Inflammatory macrophage (primary cell): Measurements from ENCODE around the gene SOX18.

ENCODE experiments used
- DNase-seq, 2 donors: peaks; one replicate each; pipeline ENCODE4 v3.0.0-alpha.2; 2020 to 2022

SOX18 gene

GRCh38 chr20:64037199-64037497, 12.3 kb downstream of the SOX18 start:
- DNase-seq, result no peak

- no peak for DNase-seq
Observed at GRCh38 chr20:64036346-64037198, 12.9 kb downstream of the SOX18 start.

- no peak for DNase-seq
Observed at GRCh38 chr20:64035933-64036345, 13.5 kb downstream of the SOX18 start, which contains the start of gene C20orf204. Gene C20orf204 (plus strand): TSS chr20:64036182. CDS start chr20:64036324, 142 bp downstream.

DNA sequence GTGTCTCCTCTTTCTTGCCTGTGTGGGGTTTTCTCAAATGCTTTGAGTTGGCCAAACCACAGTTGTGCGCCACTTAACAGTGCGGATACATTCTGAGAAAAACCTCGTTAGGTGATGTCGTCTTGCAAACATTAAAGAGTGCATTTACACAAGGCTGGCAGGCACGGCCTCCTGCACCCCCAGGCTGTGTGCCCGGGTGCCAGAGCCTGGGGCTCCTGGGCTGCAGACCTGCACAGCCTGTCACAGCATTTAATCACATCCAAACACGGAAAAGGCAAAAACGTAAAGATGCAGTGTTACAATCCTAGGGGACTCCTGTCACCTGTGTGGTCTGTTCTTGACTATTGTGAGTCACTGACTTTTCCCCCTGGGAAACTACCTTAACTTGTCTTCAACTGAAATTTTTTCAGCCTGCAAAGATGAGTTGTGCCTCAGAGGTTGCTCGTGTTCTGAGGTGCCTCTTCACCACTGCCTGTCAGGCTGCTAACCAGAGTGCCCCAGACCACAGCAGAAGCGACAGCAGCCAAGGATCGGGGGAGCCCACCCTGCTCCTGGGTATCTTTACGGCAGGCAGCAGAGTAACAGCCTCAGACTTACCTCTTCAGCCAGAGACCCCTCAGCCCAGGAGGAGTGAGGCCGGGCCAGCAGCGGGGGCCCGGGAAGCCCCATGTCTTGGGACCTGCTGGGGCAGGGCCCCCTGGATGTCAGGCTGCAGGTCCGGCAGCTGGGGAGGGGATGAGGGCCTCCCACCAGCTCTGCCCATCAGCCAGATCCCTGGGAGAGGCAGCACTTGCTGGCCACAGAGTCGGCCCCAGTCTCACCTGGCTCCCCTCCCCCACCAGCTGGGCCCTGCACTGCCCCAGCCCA, 14.1 kb downstream of the SOX18 start:
- no peak for DNase-seq

DNA sequence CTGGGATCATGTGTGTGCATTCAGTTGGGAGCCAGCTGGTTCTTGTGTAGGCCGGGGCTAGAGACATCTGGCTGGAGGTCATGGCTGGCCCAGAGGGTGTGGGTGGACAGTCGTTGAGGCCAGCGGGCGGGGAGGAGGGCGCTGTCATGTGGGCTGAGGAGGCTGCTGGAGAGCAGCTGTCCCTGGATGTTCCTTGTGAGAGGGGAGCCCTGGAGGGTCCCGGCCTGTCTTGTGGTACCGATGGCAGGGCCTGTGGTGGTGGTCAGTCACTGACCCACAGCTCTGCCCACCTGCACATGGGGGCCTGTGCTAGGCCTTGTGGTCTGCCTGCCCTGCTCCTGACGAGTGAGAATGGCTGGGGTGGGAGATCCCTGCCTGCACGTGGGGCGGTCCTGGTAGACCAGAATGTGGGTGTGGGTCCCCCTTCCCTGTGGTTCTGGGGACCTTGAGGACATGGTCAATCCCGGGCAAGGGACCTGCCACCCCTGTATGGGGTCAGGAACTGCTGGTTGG, 15.4 kb downstream of the SOX18 start:
- peak in 1 of 2 donors; percentile 28 for DNase-seq

- no peak for DNase-seq
Observed at GRCh38 chr20:64032706-64033624, 16.5 kb downstream of the SOX18 start.

DNA sequence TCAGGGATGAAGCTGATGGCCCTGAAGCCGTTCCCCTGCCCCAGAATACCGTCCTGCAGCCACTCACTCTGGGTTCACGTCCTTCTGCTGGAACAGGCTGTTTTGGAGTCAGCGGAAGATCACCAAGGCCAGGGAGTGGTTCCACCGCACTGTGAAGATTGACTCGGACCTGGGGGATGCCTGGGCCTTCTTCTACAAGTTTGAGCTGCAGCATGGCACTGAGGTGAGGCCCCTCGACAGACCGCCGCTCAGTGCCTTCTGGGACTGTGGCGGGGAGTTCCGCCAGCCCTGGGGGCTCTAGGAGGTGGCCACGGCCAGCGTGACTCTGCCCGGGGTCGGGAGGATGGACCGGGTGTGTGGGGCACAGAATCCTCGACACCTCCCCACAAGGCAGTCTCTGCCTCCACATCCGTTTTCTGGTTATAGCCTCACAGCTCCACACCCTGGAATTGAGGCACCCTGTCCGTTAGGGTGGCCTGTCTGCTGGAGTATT, 17.6 kb downstream of the SOX18 start:
- DNase-seq, result no peak

DNA sequence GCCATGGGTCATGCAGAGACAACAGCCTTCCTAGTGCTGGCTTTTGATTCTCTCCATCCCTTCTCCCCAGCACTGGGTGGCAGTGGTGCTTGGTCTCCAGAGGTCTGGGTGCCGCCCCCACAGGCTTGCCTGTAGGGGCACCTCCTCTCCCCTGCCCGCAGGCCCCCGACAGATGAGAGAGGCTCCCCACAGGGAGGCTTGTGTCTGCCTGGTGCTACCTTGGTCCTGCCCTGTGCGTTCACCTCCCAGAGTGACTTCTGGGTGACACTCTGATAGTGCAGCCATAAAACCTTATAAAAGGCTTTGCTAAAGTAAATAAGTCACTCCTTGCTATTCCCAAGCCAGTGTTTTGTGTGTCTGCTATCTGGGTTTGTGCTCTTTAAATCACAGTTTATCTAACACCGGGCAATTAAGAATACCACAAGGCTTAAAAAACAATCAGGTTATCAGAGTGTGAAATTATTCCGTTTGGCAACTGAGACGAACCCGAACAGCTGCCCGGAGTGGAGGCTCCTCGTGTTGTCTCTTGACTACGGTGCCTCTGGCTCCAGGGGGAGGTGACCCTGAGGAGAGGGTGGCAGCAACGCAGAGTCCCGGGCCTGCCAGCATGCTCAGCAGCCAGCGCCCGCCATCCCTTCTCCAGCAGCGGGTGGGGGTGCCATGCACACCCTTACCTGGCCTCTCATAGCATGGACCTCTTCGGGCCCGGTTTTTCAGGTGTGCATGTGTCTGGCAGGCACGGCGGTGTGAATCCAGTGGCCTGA, 18.9 kb downstream of the SOX18 start:
- no peak for DNase-seq

DNA sequence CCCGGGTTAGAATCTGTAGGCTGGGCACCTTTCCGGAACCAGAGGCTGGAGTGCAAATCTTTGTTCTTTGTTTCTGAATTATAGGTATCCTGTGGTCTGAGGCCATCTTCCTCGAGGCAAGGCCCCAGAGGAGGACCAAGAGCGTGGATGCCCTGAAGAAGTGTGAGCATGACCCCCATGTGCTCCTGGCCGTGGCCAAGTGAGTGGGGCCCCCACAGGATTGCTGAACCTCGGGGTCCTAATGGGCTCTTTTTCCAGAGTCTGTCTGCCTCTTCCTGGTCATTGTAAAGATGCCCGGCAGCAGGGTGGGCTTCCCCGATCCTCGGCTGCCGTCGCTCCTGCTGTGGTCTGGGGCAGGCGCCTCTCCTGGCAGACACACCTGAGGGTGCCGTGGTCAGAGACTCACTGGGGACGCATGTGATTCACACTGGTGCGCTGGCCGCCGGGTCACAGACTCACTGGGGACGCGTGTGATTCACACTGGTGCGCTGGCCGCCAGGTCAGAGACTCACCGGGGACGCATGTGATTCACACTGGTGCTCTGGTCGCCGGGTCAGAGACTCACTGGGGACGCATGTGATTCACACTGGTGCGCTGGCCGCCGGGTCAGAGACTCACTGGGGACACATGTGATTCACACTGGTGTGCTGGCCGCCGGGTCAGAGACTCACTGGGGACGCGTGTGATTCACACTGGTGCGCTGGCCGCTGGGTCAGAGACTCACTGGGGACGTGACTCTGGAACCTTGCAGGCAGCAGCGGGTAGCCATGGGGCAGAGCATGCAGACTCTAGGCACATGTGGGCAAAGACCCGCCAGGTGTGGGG, 19.9 kb downstream of the SOX18 start:
- no peak for DNase-seq

GRCh38 chr20:64027981-64028685, 21.3 kb downstream of the SOX18 start:
- DNase-seq, result no peak

- DNase-seq, result no peak
Observed at GRCh38 chr20:64025826-64026412, 23.5 kb downstream of the SOX18 start.

DNA sequence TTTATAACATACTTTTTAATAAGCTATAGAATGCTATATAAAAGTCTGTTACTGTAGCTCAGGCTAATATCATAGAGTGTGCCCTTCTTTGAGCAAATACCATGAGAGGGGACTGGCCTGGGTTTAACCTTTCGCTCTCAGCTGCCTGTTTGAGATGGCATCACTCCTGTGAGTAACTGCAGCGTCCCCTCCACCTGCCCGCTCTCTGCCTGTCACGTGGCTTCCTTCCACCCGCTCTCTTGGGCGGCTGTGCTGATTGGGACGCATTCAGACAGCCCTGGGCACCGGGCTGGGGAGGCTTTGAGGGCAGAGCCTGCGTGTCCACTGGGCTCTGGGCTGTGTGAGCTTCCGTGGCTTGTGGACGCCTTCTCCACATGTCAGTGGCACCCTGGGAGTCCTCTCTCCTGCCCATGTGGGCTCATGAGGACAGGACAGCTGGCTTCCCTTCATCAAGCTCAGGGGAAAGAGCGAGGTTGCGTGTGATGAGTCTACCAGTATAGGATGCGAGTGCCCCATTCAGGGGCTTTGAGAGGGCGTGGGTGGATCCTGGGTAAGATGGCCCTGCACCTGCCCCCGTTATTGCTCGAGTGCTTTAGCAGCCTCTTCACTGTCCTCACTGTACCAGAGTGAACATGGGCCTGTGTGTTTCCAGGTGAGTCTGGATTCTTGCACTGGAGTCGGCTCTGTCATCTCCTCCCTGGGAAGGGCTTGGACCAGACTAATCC, 24.2 kb downstream of the SOX18 start:
- DNase-seq, result no peak

DNA sequence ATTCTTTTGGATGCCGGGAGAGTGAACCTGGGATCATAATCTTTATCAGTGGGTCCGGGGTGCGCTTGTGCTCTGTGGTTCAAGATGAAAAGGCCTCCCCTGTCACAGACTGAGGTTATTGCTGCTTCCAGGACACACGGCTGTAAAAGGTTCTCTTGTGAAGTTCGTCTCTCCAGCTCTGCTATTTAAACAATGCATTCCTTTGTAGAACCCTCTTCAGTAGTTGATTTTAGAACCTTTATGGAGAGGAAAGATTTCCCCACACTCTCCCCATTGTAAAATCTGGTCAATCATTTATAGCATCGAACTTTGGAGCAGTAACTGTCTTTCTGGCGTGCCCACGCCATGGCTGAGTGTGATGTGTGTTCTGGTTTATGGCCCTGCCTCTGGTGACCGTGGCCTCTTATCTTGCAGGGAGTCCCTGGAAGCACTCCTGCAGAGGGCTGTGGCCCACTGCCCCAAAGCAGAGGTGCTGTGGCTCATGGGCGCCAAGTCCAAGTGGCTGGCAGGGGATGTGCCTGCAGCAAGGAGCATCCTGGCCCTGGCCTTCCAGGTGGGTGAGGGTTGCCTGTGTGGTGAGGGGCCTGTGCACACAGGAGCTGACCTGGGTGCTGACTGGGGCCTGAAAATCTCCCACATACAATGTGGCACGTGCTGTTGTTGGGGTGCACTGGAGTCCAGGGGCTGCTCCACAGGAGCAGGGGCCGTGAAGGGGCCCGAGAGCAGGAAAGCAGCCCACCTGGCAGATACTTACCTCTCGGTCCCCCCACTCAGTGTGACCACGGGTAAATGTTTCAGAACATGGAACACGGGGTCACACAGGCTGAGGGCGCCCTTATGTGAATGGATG, 25.1 kb downstream of the SOX18 start:
- no peak for DNase-seq

DNA sequence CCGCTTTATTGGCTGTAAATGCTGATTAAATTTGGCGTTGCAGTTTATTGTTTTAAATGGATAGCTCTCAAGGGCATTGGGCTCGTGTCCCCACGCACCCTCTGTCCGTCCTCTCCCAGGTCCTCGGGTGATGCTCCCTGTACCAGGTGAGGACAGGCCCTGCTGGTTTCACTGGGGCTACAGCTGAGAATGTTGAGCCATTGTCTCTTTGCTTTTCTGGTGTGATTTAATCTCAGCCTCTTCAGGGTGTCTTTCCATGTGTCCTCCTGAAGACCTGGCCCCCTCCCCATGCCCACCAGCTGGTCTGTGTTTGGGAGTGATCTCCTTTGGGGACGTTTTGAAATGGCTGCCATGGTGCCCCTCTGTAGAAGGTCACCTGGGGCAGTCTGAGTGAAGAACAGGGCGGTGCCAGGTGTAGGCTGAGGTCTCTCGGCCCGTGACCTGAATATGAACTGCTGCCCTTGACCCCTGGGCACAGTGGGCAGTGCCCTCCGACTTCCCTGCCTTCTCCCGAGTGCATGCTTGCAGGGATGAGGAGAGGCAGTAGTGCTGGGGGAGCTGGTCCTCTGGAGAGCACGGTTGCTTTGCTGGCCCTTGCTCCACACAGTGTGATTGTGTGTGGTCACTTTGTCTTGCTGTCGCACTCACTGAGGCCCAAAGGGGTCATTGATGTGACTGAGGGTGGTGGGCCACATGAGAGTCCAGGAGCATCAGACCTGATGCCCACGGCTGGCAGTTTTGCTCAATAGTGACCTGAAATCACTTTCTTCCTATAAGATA, 25.9 kb downstream of the SOX18 start:
- no peak for DNase-seq

- DNase-seq, result no peak
Observed at GRCh38 chr20:64022671-64023360, 26.6 kb downstream of the SOX18 start.
